GM23338 (cell line): Measurements from ENCODE around the gene RYR1. TPM values are rescaled to one million over a fixed set of nuclear protein-coding genes. Genes with fewer than 3 reads are reported as not detected.

Source experiments
- ATAC-seq: fragments of 200-7000 bp; cut with Tn5 transposase; 3 replicates; pipeline ENCODE4 v1.9.1; 2020
- DNase-seq: peaks from one replicate; pipeline ENCODE4 v3.0.0-alpha.2; 2015; ENCODE audit warnings: low spot score
- H2AFZ ChIP-seq: fragments of 200-600 bp; sonication (generic); 2 replicates; pipeline ENCODE4 v1.8.0; 2016; ENCODE audit warnings: antibody characterized with exemption, mild to moderate bottlenecking, moderate library complexity
- H3F3A ChIP-seq: fragments of 200-600 bp; sonication (generic); replicated peaks from 2 replicates; pipeline ENCODE4 v1.8.0; 2017; ENCODE audit warnings: antibody characterized with exemption, mixed run types, low read depth
- H3K27ac ChIP-seq: fragments of 200-600 bp; sonication (generic); 2 replicates; pipeline ENCODE4 v1.6.1; 2016; ENCODE audit warnings: low read depth
- H3K27me3 ChIP-seq: fragments of 200-600 bp; sonication (generic); 2 replicates; pipeline ENCODE4 v1.8.0; 2016; ENCODE audit warnings: mild to moderate bottlenecking, mixed run types, moderate library complexity; ENCODE audit not compliant: insufficient read depth
- H3K36me3 ChIP-seq: fragments of 200-600 bp; sonication (generic); 2 replicates; pipeline ENCODE4 v1.8.0; 2016; ENCODE audit warnings: mild to moderate bottlenecking; ENCODE audit not compliant: insufficient read depth
- H3K4me1 ChIP-seq: fragments of 200-600 bp; sonication (generic); 2 replicates; pipeline ENCODE4 v1.8.0; 2016; ENCODE audit warnings: mild to moderate bottlenecking, moderate library complexity; ENCODE audit not compliant: insufficient read depth
- H3K4me2 ChIP-seq: fragments of 200-600 bp; sonication (generic); 2 replicates; pipeline ENCODE4 v1.7.1; 2017; ENCODE audit warnings: mixed run types
- H3K4me3 ChIP-seq: fragments of 200-600 bp; sonication (generic); 2 replicates; pipeline ENCODE4 v1.6.1; 2016; ENCODE audit warnings: mixed run types
- H3K79me2 ChIP-seq: fragments of 200-600 bp; sonication (generic); replicated peaks from 2 replicates; pipeline ENCODE4 v1.8.0; 2017; ENCODE audit warnings: mild to moderate bottlenecking; ENCODE audit not compliant: insufficient read depth
- H3K9me2 ChIP-seq: fragments of 200-600 bp; sonication (generic); 2 replicates; pipeline ENCODE4 v1.8.0; 2017; ENCODE audit not compliant: insufficient read depth
- H4K20me1 ChIP-seq: fragments of 200-600 bp; sonication (generic); replicated peaks from 2 replicates; pipeline ENCODE4 v1.8.0; 2017; ENCODE audit warnings: mild to moderate bottlenecking; ENCODE audit not compliant: insufficient read depth
- H3K27ac Mint-ChIP-seq: 2 replicates; pipeline ENCODE4 v1.8.0; 2020; ENCODE audit warnings: inconsistent platforms, mild to moderate bottlenecking, moderate library complexity, mixed read lengths
- H3K27me3 Mint-ChIP-seq: 3 replicates; pipeline ENCODE4 v1.8.0; 2022; ENCODE audit warnings: low read depth, mild to moderate bottlenecking, moderate library complexity, mixed read lengths, inconsistent platforms; ENCODE audit not compliant: insufficient read depth, poor library complexity
- H3K36me3 Mint-ChIP-seq: 3 replicates; pipeline ENCODE4 v1.8.0; 2021; ENCODE audit warnings: low read depth, mild to moderate bottlenecking, inconsistent platforms, moderate library complexity, mixed read lengths
- H3K4me1 Mint-ChIP-seq: 3 replicates; pipeline ENCODE4 v1.8.0; 2020; ENCODE audit warnings: mild to moderate bottlenecking, inconsistent platforms, mixed read lengths
- H3K4me3 Mint-ChIP-seq: 3 replicates; pipeline ENCODE4 v1.8.0; 2021; ENCODE audit warnings: moderate library complexity, mild to moderate bottlenecking, inconsistent platforms, mixed read lengths
- H3K9me3 Mint-ChIP-seq: 3 replicates; pipeline ENCODE4 v1.8.0; 2020; ENCODE audit warnings: moderate library complexity, mild to moderate bottlenecking, inconsistent platforms, mixed read lengths
- CTCF ChIP-seq, 2 experiments: fragments of 200-600 bp in 1 of 2; sonication (generic) in 1 of 2; conservative IDR thresholded peaks; 2 replicates each; pipeline versions ENCODE4 v1.5.1 to v1.6.1; 2016 to 2017; ENCODE audit warnings: antibody characterized with exemption in 2 of 2, low read depth in 2 of 2, mild to moderate bottlenecking in 2 of 2, moderate library complexity in 1 of 2
- EZH2 ChIP-seq: fragments of 200-600 bp; sonication (generic); IDR thresholded peaks from one replicate; pipeline ENCODE4 v1.8.0; 2017; ENCODE audit warnings: antibody characterized with exemption, mild to moderate bottlenecking, low read depth; ENCODE audit not compliant: unreplicated experiment
- NANOG ChIP-seq: IDR thresholded peaks from 2 replicates; pipeline ENCODE4 v1.6.1; 2016; ENCODE audit warnings: antibody characterized with exemption, borderline replicate concordance
- REST ChIP-seq: IDR thresholded peaks from one replicate; pipeline ENCODE4 v1.6.1; 2018; ENCODE audit warnings: antibody characterized with exemption; ENCODE audit not compliant: unreplicated experiment
- polyA plus RNA-seq: library from polyadenylated mRNA; unstranded; fragments of >200 nt; fragmentation: Nextera tagmentation; extraction: Ambion mirVana; gene quantifications from 2 replicates; pipeline ENCODE4 v1.2.1, GENCODE V29; 2016
- total RNA-seq: library from RNA; depleted of rRNA; stranded (reverse); fragments of >200 nt; shearing (Covaris generic); gene quantifications from 2 replicates; pipeline ENCODE4 v1.2.3, GENCODE V29; 2014

RYR1 gene
- total and polyA plus RNA-seq, 2 experiments from 2014 or later, result 4.0 to 26.7 TPM

GRCh38 chr19:38385057-38385803 is 48.3 kb upstream of the RYR1 start:
- ATAC-seq (no peak; the same call in 2 of the 3 replicates), DNase-seq (no peak)
- peaks cover 37% of the 10 kb centered on the region for H3K27me3 Mint-ChIP-seq
- peak overlapping the region; percentile 16; the same call in 2 of the 3 replicates for H3K4me3 Mint-ChIP-seq
- H3K27ac Mint-ChIP-seq, result no peak overlapping the region
- Histone ChIP-seq H3K4me3 (peak overlapping the region; percentile 96), H2AFZ (no peak overlapping the region), H3K4me2 (peak overlapping the region; percentile 95), H3K9me2 (no peaks in the 10 kb centered on the region), H4K20me1 (peaks cover 4% of the 10 kb centered on the region), H3K27ac (no peak overlapping the region), H3K79me2 (no peaks in the 10 kb centered on the region; the same call in 1 of the 2 replicates), H3K36me3 (peaks cover 7% of the 10 kb centered on the region), H3F3A (peaks cover 15% of the 10 kb centered on the region), H3K27me3 (peaks cover 24% of the 10 kb centered on the region), H3K4me1 (peaks cover 6% of the 10 kb centered on the region)
- H3K9me3 Mint-ChIP-seq, result no peaks in the 10 kb centered on the region; the same call in 2 of the 3 replicates
- H3K36me3 Mint-ChIP-seq, result peaks cover 40% of the 10 kb centered on the region
- TF ChIP-seq REST (no peak), CTCF (conservative IDR thresholded peaks at IDR 0.05; ENCODE audit: low read depth in 2 of 2) (0 out of 4 replicates have a peak, but pooled peaks of 1 of the 2 experiments have one; percentile 1), EZH2 (no peak)
- peaks cover 19% of the 10 kb centered on the region for H3K4me1 Mint-ChIP-seq

GRCh38 chr19:38385804-38386257 is 47.7 kb upstream of the RYR1 start:
- no peaks in the 10 kb centered on the region; the same call in 2 of the 3 replicates for H3K9me3 Mint-ChIP-seq
- H3K4me1 Mint-ChIP-seq, result peaks cover 24% of the 10 kb centered on the region
- H3K4me1 ChIP-seq, result peaks cover 6% of the 10 kb centered on the region
- H3K27ac ChIP-seq, result no peak overlapping the region
- TF ChIP-seq CTCF (conservative IDR thresholded peaks at IDR 0.05; ENCODE audit: low read depth in 2 of 2), result 0 out of 4 replicates have a peak, but pooled peaks of 1 of the 2 experiments have one; percentile 1
- TF ChIP-seq NANOG, result no peak
- peaks cover 15% of the 10 kb centered on the region for H3F3A ChIP-seq
- H3K4me2 ChIP-seq, result peak overlapping the region; percentile 95
- ATAC-seq (peak; percentile 21), DNase-seq (peak; percentile 83)
- H3K36me3 ChIP-seq, result peaks cover 6% of the 10 kb centered on the region
- H3K79me2 ChIP-seq, result peaks cover 2% of the 10 kb centered on the region
- H3K4me3 ChIP-seq, result peak overlapping the region; percentile 96
- no peak overlapping the region for H3K27ac Mint-ChIP-seq
- H4K20me1 ChIP-seq, result peaks cover 6% of the 10 kb centered on the region
- peaks cover 24% of the 10 kb centered on the region for H3K27me3 ChIP-seq
- no peaks in the 10 kb centered on the region for H3K9me2 ChIP-seq
- no peak overlapping the region for H2AFZ ChIP-seq
- peaks cover 35% of the 10 kb centered on the region for H3K27me3 Mint-ChIP-seq
- H3K4me3 Mint-ChIP-seq, result peak overlapping the region; percentile 86; the same call in 2 of the 3 replicates
- H3K36me3 Mint-ChIP-seq, result peaks cover 36% of the 10 kb centered on the region
